ENCODE results near the gene OTOP3. TPM values are rescaled to one million over a fixed set of nuclear protein-coding genes. Genes with fewer than 3 reads are reported as not detected.

OTOP3 gene
- total RNA-seq, 4 donors from 2014 or later, result 0.65 to 0.98 TPM; not detected in 2

GRCh38 chr17:74961657-74962350 lies 26.1 kb downstream of the OTOP3 start:
- Histone ChIP-seq H3K27me3 (no peaks in the 10 kb centered on the region), H3K36me3 (no peaks in the 10 kb centered on the region), H3K27ac (no peak overlapping the region), H3K4me3 (no peak overlapping the region), H3K9me3 (no peaks in the 10 kb centered on the region), H3K4me1 (peaks cover 8% of the 10 kb centered on the region)
- WGBS, result 39% methylated on average over 19 of the region's 23 CpGs
- peak; percentile 93 to 96 for DNase-seq (ENCODE audit: low spot score in 2 of 2)
- TF ChIP-seq POLR2AphosphoS5 (IDR thresholded peaks at IDR 0.05), result peak in 1 of 3 donors; percentile 7
- no peak for TF ChIP-seq EP300 (IDR thresholded peaks at IDR 0.05)
- TF ChIP-seq POLR2A (IDR thresholded peaks at IDR 0.05), result no peak
- TF ChIP-seq CTCF (IDR thresholded peaks at IDR 0.05), result peak; percentile 66 to 81

- peaks cover 8% of the 10 kb centered on the region for H3K4me1 ChIP-seq
- no peaks in the 10 kb centered on the region for H3K27me3 ChIP-seq
- no peak overlapping the region for H3K4me3 ChIP-seq
- DNase-seq (ENCODE audit: low spot score in 2 of 2), result no peak
- no peak for TF ChIP-seq POLR2A (IDR thresholded peaks at IDR 0.05)
- no peak for TF ChIP-seq EP300 (IDR thresholded peaks at IDR 0.05)
- no peak for TF ChIP-seq POLR2AphosphoS5 (IDR thresholded peaks at IDR 0.05)
- no peak for TF ChIP-seq CTCF (IDR thresholded peaks at IDR 0.05)
- no peak overlapping the region for H3K27ac ChIP-seq
- H3K9me3 ChIP-seq, result no peaks in the 10 kb centered on the region
- WGBS, result 82% methylated on average over 9 of the region's 18 CpGs
- no peaks in the 10 kb centered on the region for H3K36me3 ChIP-seq
These were observed 27.1 kb downstream of the OTOP3 start for GRCh38 chr17:74962622-74963394.

- WGBS, result 74% methylated on average over 11 of the region's 12 CpGs
- Histone ChIP-seq H3K4me1 (peaks cover 15% of the 10 kb centered on the region), H3K4me3 (no peak overlapping the region), H3K27me3 (no peaks in the 10 kb centered on the region), H3K9me3 (no peaks in the 10 kb centered on the region), H3K27ac (no peak overlapping the region), H3K36me3 (no peaks in the 10 kb centered on the region)
- DNase-seq (ENCODE audit: low spot score in 2 of 2), result no peak
- TF ChIP-seq POLR2AphosphoS5 (IDR thresholded peaks at IDR 0.05), result no peak
- no peak for TF ChIP-seq CTCF (IDR thresholded peaks at IDR 0.05)
- no peak for TF ChIP-seq EP300 (IDR thresholded peaks at IDR 0.05)
- TF ChIP-seq POLR2A (IDR thresholded peaks at IDR 0.05), result no peak
These were observed 28.0 kb downstream of the OTOP3 start for GRCh38 chr17:74963656-74964055.

GRCh38 chr17:74964246-74964761 lies 28.6 kb downstream of the OTOP3 start:
- no peak for DNase-seq (ENCODE audit: low spot score in 2 of 2)
- Histone ChIP-seq H3K9me3 (no peaks in the 10 kb centered on the region), H3K27me3 (no peaks in the 10 kb centered on the region), H3K4me3 (no peak overlapping the region), H3K36me3 (no peaks in the 10 kb centered on the region), H3K4me1 (peaks cover 19% of the 10 kb centered on the region), H3K27ac (no peak overlapping the region)
- 89% methylated on average over 5 of the region's 12 CpGs for WGBS
- TF ChIP-seq POLR2A (IDR thresholded peaks at IDR 0.05) (no peak), CTCF (IDR thresholded peaks at IDR 0.05) (no peak), POLR2AphosphoS5 (IDR thresholded peaks at IDR 0.05) (no peak), EP300 (IDR thresholded peaks at IDR 0.05) (no peak)
